HG02623 (cell line): ENCODE data around the gene IGF2BP3.
"Not testable (repeated sequence)": the region's sequence is repeated elsewhere in the genome, so short reads cannot be mapped to it uniquely, and the experiment has no call there.

Experiments used
- ATAC-seq: cut with Tn5 transposase; IDR thresholded peaks from one replicate; pipeline ENCODE4 v1.9.1; 2021; ENCODE audit warnings: moderate library complexity; ENCODE audit not compliant: unreplicated experiment

The IGF2BP3 gene

GRCh38 chr7:23343806-23344475 is 126.3 kb downstream of the IGF2BP3 start:
- ATAC-seq = no peak

GRCh38 chr7:23343102-23343501 is 127.2 kb downstream of the IGF2BP3 start:
- no peak for ATAC-seq

GRCh38 chr7:23341846-23342598 is 128.3 kb downstream of the IGF2BP3 start:
- ATAC-seq = no peak

- ATAC-seq = no peak
These were observed 131.4 kb downstream of the IGF2BP3 start for GRCh38 chr7:23338863-23339262.

- no peak for ATAC-seq
These were observed 131.9 kb downstream of the IGF2BP3 start for GRCh38 chr7:23338439-23338838.

GRCh38 chr7:23337374-23337773 is 132.9 kb downstream of the IGF2BP3 start:
- no peak for ATAC-seq

- no peak for ATAC-seq
These were observed 133.4 kb downstream of the IGF2BP3 start for GRCh38 chr7:23336799-23337283.

GRCh38 chr7:23336086-23336485 is 134.2 kb downstream of the IGF2BP3 start:
- no peak for ATAC-seq

- ATAC-seq = no peak
These were observed 134.7 kb downstream of the IGF2BP3 start for GRCh38 chr7:23335621-23336020.

- ATAC-seq = no peak
These were observed 135.2 kb downstream of the IGF2BP3 start for GRCh38 chr7:23335136-23335535.

- ATAC-seq = no peak
These were observed 135.7 kb downstream of the IGF2BP3 start for GRCh38 chr7:23334482-23335056.

- ATAC-seq = no peak
These were observed 136.5 kb downstream of the IGF2BP3 start for GRCh38 chr7:23333671-23334246.

- ATAC-seq = no peak
These were observed 137.2 kb downstream of the IGF2BP3 start for GRCh38 chr7:23332910-23333612.

GRCh38 chr7:23332193-23332592 is 138.1 kb downstream of the IGF2BP3 start:
- no peak for ATAC-seq

GRCh38 chr7:23331132-23331531 is 139.2 kb downstream of the IGF2BP3 start:
- no peak for ATAC-seq

GRCh38 chr7:23315366-23315765 is 154.9 kb downstream of the IGF2BP3 start:
- no peak for ATAC-seq

GRCh38 chr7:23312141-23312540 is 158.2 kb downstream of the IGF2BP3 start:
- not testable (repeated sequence) for ATAC-seq

- ATAC-seq = no peak
These were observed 161.5 kb downstream of the IGF2BP3 start for GRCh38 chr7:23308754-23309153.

GRCh38 chr7:23306936-23307521 is 163.3 kb downstream of the IGF2BP3 start:
- no peak for ATAC-seq

- ATAC-seq = no peak
These were observed 170.5 kb downstream of the IGF2BP3 start for GRCh38 chr7:23299770-23300300.
